Small intestine (tissue), 7 donors: Measurements from ENCODE around the gene DMAC1. TPM values are rescaled to one million over a fixed set of nuclear protein-coding genes. Genes with fewer than 3 reads are reported as not detected.

ENCODE experiments used
- DNase-seq, 2 donors: peaks; one replicate each; pipeline versions ENCODE4 v3.0.0 to v3.0.0-alpha.2; 2013
- FAIRE-seq: peaks from 2 replicates; lab custom pipeline; 2012; peaks lifted over from hg19 to GRCh38; lab: Jason Lieb, UNC
- H3K27ac ChIP-seq, 3 donors: one replicate each; pipeline ENCODE4 v1.5.1; 2013; ENCODE audit warnings: low read length in 2 of 3, mild to moderate bottlenecking in 2 of 3, control low read depth in 1 of 3, inconsistent platforms in 1 of 3, low read depth in 1 of 3, moderate library complexity in 1 of 3
- H3K27me3 ChIP-seq, 3 donors: one replicate each; pipeline ENCODE4 v1.6.1; 2013; ENCODE audit warnings: low read length in 3 of 3, inconsistent platforms in 1 of 3; ENCODE audit not compliant: control insufficient read depth in 3 of 3, insufficient read depth in 3 of 3
- H3K36me3 ChIP-seq, 3 donors: one replicate each; pipeline ENCODE4 v1.6.1; 2013; ENCODE audit warnings: low read length in 3 of 3, inconsistent platforms in 1 of 3, low read depth in 1 of 3, mild to moderate bottlenecking in 1 of 3, moderate library complexity in 1 of 3; ENCODE audit not compliant: control insufficient read depth in 3 of 3, insufficient read depth in 2 of 3
- H3K4me1 ChIP-seq, 3 donors: one replicate each; pipeline ENCODE4 v1.6.1; 2013; ENCODE audit warnings: low read length in 2 of 3, inconsistent platforms in 1 of 3, low read depth in 1 of 3, mild to moderate bottlenecking in 1 of 3, moderate library complexity in 1 of 3; ENCODE audit not compliant: control insufficient read depth in 3 of 3, insufficient read depth in 2 of 3
- H3K4me3 ChIP-seq, 3 donors: one replicate each; pipeline ENCODE4 v1.5.1; 2013; ENCODE audit warnings: low read length in 3 of 3, control low read depth in 1 of 3, inconsistent platforms in 1 of 3, low read depth in 1 of 3, mild to moderate bottlenecking in 1 of 3, moderate library complexity in 1 of 3
- H3K9me3 ChIP-seq, 2 donors: one replicate each; pipeline ENCODE4 v1.6.1; 2013; ENCODE audit warnings: low read depth in 1 of 2, low read length in 1 of 2; ENCODE audit not compliant: control insufficient read depth in 2 of 2, insufficient read depth in 1 of 2
- WGBS, 3 donors: extraction: QIAGEN DNeasy Blood & Tissue Kit; methylation state at CpG; one replicate each; pipeline ENCODE4 v1.1.7; 2013; 5-methylcytosine and 5-hydroxymethylcytosine counted together
- polyA plus RNA-seq, 4 donors: library from polyadenylated mRNA; stranded (reverse) in 3 of 4; unstranded in 1 of 4; fragments of 200-250 nt in 3 of 4; fragments of 120-200 nt in 1 of 4; gene quantifications; one replicate each; pipeline versions ENCODE4 v1.2.1 to v1.2.3, GENCODE V29; 2013
- donor health status: healthy with polysubstance abuse.
- donor health status: control.
- donor health status: control.
- donor health status: Bipolar disorder and iron deficiency.
- donor health status: healthy.

The DMAC1 gene
- polyA plus RNA-seq, 4 donors = 6.7 to 38.7 (median 20.1) TPM

DNA sequence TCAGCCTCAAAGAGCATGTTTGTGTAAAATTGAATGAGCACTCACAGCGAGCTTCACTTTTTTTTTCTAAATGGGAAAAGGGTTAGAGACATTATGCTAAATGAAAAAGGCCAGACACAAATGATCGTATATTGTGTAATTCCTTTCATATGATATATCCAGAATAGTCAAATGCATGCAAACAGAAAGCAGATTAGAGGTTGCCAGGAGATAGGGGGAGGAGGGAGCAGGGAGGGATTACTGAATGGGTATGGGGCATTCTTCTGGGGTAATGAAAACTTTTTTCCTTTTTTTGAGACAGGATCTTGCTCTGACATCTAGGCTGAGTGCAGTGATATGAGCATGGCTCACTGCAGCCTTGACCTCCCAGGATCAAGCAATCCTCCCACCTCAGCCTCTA, 47.1 kb downstream of the DMAC1 start:
- Histone ChIP-seq H3K36me3 (no peaks in the 10 kb centered on the region), H3K9me3 (no peaks in the 10 kb centered on the region), H3K27ac (no peak overlapping the region), H3K27me3 (no peaks in the 10 kb centered on the region), H3K4me3 (no peak overlapping the region), H3K4me1 (no peaks in the 10 kb centered on the region)
- FAIRE-seq (no peak), DNase-seq (no peak)
- WGBS, 3 donors = 63 to 71% (median 69%) methylated on average over 2 of the region's 2 CpGs
